SH-SY5Y (cell line): ENCODE results near the gene VPS13D.

Experiments
- GATA2 ChIP-seq: IDR thresholded peaks from 2 replicates; pipeline ENCODE4 v1.6.1; 2011; ENCODE audit warnings: mild to moderate bottlenecking, low read depth, low read length
- GATA3 ChIP-seq: IDR thresholded peaks from 2 replicates; pipeline ENCODE4 v1.6.1; 2011; ENCODE audit warnings: low read depth, mild to moderate bottlenecking, low read length, moderate library complexity

The VPS13D gene

DNA sequence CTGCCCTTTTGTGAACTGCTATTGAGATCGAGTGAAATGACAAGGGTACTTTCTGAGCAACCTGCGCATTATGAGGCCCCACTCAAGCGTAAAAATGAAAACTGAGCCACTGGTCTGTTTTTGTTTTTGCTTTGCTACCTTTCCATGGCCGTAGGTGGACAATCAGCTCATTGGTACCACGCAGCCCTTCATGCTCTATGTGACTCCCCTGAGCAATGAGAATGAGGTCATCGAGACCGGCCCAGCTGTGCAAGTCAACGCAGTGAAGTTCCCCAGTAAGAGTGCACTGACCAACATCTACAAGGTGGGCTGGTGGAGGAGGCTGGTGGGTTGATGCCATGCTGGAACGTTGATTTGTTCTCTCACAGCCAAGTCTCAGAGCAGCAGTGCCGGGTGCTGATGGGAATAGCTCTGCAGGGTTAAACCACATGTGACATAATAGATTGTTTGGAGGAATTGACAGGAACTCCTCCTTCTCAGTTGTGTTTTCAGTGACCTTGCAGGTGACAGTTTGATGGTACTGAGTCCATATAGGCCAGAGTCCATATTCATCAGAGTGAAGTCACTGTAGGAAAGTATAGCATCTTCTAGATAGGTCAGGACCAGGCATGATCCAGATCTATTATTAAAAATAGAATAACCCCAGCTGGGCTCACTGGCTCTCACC is 170.3 kb downstream of the VPS13D start:
- TF ChIP-seq GATA2 (no peak), GATA3 (no peak)

DNA sequence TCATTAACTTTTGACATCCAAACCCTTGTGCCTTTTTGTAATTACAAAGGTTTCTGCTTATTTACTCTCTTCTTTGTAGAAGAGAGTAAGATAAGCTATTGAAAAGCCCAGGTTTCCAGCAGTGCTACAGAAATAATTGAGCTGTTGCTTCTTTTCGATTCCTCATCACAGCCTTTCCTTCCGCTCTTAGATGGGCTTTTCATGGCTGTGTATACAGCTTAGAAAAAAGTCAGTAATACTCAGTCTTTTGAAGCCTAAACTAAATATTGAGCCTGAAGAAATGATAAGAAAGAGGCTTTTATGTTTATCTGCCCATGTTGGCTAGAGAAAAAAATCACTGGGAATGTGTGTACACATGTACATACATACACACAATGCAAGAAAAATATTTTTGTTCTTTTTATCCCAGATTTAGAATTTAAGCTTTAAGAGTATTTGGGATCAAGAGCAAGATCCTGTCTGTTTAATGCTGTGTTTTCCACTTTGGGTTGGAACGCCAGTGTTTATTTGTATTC is 172.4 kb downstream of the VPS13D start:
- TF ChIP-seq GATA2 (no peak), GATA3 (no peak)

DNA sequence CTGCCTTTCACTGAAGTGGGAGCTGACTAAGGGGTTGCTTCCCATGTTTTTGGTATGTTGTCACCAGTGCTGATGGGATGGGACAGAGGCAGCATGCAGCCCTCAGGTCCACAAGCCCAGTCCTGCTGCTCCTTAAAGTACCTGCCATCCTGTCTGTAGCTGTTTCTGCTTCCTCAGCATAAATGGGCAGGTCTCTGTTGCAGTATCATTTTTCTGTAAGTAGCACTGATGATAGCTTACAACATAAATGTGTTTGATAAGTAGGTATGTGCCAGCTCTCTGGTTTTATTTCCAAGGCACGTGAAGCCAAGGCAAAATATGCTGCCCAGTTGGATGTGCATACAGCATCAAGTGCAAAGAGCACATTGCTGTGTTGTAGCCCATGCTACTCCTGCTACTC is 173.0 kb downstream of the VPS13D start:
- TF ChIP-seq GATA2 (no peak), GATA3 (no peak)

DNA sequence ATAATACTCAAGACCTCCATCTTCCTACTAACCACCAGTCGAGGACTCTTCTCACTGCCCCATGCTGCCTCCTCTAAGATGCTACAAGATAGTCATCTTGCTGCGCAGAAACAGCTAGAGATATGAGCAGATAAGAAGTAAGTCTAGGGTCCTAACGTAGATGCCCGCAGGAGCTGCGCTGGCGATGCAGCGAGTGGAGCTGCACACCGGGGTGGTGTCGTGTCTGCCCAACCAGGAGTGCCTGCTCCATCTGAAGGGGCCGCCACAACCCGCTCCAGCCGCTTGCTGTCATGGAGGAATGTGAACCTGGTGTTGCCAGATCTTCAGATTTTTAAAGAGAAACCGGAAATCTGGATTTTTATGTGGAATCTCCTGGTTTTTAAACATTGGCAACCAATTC is 175.1 kb downstream of the VPS13D start:
- TF ChIP-seq GATA3 (no peak), GATA2 (no peak)

DNA sequence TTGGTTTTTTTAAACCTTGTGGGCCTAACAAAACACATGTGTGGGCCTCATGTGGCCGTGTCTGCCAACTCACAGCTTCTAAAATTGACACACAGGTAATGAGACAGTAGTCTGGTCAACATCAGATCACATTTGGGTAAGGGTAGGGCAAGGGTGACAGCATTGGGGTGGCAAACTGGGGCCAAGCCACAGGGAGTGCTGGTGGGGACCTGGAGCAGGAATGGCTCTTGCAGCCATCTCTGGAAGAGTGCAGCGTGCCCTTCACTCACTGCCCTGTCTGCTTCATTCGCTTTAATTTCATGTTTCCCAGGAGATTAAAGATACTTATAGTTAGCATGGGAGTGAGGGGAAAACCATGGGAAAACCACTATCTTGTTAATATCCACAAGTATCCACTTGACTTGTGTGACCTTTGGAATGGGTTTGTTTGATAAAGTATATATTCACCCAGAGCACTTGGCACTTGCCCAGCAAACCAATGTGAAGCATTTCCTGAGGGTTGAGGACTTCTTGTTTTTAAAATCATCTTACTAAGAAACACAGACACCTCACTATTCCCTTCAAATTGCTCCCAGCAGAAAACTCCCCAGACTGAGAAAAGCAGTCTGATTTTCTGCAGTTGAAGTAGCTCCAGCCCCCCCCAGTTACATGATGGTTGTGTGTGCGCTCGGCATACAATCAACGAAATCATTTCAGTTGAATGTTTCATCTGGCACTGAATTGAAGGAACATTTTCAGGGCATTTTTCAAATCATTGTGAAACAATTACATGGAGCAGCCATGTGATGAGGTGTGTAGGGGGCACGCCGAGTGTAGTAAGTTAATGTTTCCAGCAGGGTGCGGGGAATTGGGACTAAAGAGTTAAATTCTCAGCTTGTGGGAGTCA is 175.7 kb downstream of the VPS13D start:
- no peak for TF ChIP-seq GATA3
- TF ChIP-seq GATA2: no peak

DNA sequence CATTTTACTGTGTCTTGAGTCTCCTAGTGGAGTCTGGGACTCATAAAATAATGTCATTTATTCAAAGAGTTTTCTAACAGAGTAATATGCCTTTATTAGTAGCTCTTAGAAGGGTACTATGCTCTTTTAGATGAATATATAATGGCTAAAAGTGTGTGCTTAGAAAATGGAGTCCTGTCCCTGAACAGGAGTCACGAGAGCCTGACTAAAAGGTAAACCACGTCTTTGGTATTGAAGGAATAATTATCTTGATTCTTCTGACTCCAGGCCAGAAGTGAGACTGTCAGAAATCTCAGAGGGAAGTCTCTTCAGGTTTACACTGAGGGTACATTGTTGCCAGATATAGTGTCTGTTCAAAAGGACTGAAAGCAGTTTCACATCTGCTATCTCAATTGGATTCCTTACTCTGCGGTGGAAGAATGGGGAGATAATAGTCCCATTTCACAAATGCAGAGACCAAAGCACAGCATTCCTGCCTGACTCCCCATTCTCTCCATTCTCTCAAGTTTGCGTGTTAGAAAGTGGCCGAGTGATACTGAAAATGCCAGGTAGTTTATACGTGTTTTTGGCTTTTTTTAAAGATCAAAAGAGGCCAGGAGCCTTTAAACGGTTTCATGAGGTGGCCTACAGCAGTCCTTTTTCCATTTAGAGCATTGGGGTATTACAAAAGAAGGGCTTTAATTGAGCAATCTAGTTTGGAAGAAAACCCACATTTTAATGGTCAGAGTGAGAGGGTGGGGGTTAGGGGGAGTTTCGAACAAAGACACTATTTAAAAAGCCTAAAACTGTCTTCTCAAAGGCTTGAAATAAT is 176.6 kb downstream of the VPS13D start:
- TF ChIP-seq GATA3: no peak
- TF ChIP-seq GATA2: no peak

DNA sequence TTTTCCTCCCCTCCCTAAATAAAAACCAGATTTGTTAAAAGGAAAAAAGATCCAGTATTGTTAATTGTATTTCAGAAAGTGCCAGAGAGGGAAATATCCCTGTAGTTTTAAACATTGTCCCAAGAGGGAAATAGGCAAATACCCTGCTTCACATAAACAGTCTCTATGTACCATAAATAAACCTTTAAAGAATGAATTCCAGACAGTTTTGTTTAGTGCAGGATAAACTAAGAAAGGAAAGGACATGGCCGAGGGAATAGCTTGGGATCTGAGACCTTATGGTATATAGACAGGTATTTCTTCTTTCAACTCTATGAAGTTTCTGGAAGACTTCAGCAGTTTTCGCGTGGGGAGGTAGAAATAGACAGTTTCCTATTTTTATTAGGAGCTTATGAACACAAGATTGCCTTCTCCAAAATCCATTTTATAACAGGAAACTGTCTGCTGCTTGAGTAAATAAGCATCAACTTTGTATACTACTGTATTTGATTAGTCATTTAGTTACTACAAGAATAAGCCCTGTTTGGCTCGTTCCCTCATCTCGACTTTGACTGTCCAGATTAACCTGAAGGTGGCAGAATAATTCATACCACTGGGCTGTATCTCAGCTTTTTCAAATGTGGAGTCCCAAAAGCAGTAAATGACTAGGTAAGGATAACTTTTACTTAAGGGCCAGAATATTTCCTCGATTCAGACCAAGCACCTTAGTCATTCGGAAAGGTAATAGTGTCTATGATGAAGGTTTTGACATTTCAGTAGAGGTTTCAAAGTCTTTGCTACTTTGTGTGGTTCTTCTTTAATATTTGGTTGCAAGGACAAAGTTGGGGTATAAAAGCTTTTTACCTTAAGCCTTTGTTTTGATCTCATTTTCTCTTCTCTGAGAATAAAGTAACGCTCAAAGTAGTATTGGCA is 177.5 kb downstream of the VPS13D start:
- TF ChIP-seq GATA2 (no peak), GATA3 (no peak)

DNA sequence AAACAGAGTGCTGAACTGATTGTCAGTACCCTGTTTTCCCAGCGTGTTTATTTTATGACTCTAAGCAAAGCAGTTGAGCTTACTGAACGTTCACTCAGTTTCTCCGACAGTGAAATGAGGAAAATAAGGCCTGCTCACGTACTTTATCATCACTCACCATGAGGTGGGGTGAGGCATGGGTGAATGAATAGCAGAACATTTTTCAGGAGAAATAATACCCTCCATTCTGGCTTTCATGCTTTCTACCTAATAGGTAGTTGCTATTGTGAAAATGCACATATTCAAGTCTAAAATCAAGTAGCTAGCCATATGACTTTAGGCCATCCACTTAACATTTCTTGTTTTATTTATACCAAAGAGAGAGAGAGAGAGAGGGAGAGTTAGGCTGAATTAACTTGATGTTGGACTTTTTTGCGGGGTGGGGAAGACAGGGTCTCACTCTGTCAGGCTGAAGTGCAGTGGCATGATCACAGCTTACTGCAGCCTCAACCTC is 178.2 kb downstream of the VPS13D start:
- TF ChIP-seq GATA3 (no peak), GATA2 (no peak)

DNA sequence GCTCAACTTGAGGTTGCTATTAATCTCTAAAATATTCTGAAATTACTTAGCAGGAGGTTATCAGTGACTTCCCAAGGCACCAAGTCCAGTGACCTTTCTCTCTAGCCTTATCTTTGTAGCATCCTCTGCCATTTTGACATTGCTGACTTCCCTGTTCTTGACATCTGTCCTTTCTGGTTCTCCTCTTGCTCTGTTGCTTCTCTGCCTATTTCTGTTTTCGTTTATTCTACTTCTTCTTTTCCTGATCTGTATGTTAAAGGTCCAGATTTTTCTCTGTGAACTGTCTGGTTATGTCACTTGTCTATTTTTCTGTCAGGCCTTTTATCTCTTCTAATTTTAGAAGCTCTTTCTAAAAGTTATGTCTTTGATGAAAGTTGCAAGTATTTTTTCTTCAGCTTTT is 178.8 kb downstream of the VPS13D start:
- no peak for TF ChIP-seq GATA3

DNA sequence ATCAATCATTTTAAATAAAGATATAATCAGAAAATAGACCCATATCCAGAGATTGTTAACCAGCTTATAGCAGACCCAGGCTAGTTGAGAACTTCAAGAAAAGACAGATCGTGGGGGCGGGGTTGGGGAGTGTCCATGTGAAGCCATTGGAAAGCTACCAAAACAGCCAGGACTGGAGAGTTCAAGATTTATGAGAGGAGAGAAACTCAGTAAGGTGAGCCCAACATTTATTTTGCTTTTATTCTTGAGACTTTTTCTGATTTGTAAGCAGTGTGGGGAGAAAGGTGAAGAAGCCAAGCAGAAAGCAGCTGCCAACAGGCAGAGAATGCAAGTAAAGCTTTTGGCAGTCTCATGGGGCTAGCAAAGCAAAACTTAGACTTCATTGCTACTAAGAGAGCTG is 179.9 kb downstream of the VPS13D start:
- TF ChIP-seq GATA2 (no peak), GATA3 (no peak)

DNA sequence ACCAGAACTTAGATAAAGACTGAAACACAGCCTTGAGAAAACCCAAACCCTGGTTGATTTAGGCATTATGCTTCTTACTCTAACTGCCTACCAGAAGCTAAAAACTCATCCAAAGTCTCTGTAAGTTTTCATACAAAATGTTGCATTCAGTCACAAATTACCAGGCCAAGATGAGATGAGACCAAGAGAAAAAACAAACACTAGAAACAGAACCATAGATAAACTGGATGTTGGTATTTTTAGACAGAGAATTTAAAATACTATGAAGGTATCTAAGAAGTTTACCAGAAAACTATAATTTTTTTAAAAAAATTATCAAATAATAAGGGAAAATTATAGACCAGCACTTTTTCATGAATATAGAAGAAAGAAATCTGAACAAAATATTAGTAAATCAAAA is 180.5 kb downstream of the VPS13D start:
- TF ChIP-seq GATA2 (no peak), GATA3 (no peak)

DNA sequence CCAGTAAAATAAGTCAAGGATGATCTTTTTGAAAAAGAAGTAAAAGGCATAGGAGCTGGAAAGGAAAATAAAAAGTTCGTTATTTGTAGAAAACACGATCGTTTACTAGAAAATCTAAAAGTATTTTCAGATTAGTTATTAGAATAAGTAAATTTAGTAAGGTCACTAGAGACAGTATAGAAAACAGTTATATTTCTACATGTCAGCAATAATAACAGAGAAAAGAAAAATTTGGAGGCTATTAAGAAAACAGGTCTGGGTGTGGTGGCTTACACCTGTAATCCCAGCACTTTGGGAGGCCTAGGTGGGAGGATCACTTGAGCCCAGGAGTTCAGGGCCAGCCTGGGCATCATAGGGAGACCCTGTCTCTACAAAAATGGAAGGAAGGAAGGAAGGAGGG is 181.3 kb downstream of the VPS13D start:
- TF ChIP-seq GATA2: no peak
- no peak for TF ChIP-seq GATA3

DNA sequence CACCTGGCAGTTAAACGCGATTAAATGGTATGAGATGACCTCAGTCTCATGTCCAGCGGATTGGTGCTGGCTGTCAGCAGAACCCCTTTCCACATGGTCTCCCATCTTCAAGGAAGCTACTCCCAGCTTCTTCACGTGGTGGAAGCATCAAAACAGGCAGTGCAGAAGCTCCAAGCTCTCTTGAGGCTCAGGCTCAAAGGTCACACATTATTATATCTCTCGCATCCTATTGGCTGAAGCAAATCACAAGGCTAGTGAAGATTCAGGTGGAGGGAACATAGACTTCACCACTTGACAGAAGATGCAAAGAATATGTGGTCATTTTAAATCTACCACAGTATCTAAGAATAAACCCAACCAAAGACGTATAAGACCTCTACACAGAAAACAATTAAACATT is 181.9 kb downstream of the VPS13D start:
- TF ChIP-seq GATA2: no peak
- no peak for TF ChIP-seq GATA3

DNA sequence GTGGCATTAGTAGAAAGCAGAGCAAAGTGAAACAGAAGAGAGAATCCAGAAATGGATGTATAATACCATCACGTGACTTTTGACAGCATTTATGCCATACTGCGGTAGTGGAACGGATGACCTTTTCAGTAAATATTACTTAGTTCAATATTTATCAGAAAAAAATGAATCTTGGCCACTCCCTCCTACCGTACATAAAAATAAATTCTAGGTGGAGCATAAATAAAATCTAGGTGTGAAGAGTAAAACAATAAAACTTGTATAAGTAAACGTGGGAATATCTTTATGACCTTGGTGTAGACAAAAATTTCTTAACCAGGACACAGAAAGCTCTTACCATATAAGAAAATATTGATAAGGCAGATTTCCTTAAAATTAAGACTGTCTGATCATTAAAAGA is 182.6 kb downstream of the VPS13D start:
- TF ChIP-seq GATA2 (no peak), GATA3 (no peak)
